Mucosa of stomach (tissue), 1 donor: ENCODE measurements around the gene EYA4.

Experiments used
- H3K27me3 ChIP-seq: one replicate; pipeline ENCODE4 v1.7.0; 2013; ENCODE audit warnings: mild to moderate bottlenecking, low read length; ENCODE audit not compliant: control insufficient read depth, insufficient read depth
- H3K36me3 ChIP-seq: one replicate; pipeline ENCODE4 v1.7.0; 2013; ENCODE audit warnings: low read length; ENCODE audit not compliant: control insufficient read depth, insufficient read depth
- H3K4me1 ChIP-seq: one replicate; pipeline ENCODE4 v1.7.0; 2013; ENCODE audit warnings: mild to moderate bottlenecking, low read length; ENCODE audit not compliant: control insufficient read depth, insufficient read depth
- H3K4me3 ChIP-seq: one replicate; pipeline ENCODE4 v1.7.0; 2013; ENCODE audit warnings: low read length
- H3K9ac ChIP-seq: one replicate; pipeline ENCODE4 v1.7.0; 2013; ENCODE audit warnings: mild to moderate bottlenecking, low read length, moderate library complexity
- H3K9me3 ChIP-seq: one replicate; pipeline ENCODE4 v1.7.0; 2013; ENCODE audit warnings: mild to moderate bottlenecking, low read length, moderate library complexity; ENCODE audit not compliant: control insufficient read depth
- donor health status: Pancreatic carcinoma.

The EYA4 gene

GRCh38 chr6:133360194-133360593 lies 119.0 kb downstream of the EYA4 start:
- Histone ChIP-seq H3K9ac (no peak overlapping the region), H3K36me3 (no peaks in the 10 kb centered on the region), H3K4me1 (no peaks in the 10 kb centered on the region), H3K9me3 (no peaks in the 10 kb centered on the region), H3K4me3 (no peak overlapping the region), H3K27me3 (no peaks in the 10 kb centered on the region)

- no peaks in the 10 kb centered on the region for H3K4me1 ChIP-seq
- H3K4me3 ChIP-seq: no peak overlapping the region
- H3K9me3 ChIP-seq: no peaks in the 10 kb centered on the region
- H3K36me3 ChIP-seq: no peaks in the 10 kb centered on the region
- no peaks in the 10 kb centered on the region for H3K27me3 ChIP-seq
- H3K9ac ChIP-seq: no peak overlapping the region
Measured at GRCh38 chr6:133362813-133363212, 121.7 kb downstream of the EYA4 start.

- Histone ChIP-seq H3K4me1 (no peaks in the 10 kb centered on the region), H3K9me3 (no peaks in the 10 kb centered on the region), H3K4me3 (no peak overlapping the region), H3K27me3 (no peaks in the 10 kb centered on the region), H3K36me3 (no peaks in the 10 kb centered on the region), H3K9ac (no peak overlapping the region)
Measured at GRCh38 chr6:133368664-133369063, 127.5 kb downstream of the EYA4 start.

GRCh38 chr6:133369773-133370272 lies 128.7 kb downstream of the EYA4 start:
- H3K4me3 ChIP-seq: no peak overlapping the region

GRCh38 chr6:133376743-133377142 lies 135.6 kb downstream of the EYA4 start:
- H3K4me1 ChIP-seq: no peaks in the 10 kb centered on the region
- H3K9me3 ChIP-seq: no peaks in the 10 kb centered on the region
- no peaks in the 10 kb centered on the region for H3K27me3 ChIP-seq
- H3K36me3 ChIP-seq: no peaks in the 10 kb centered on the region
- H3K4me3 ChIP-seq: no peak overlapping the region
- no peak overlapping the region for H3K9ac ChIP-seq

More at GRCh38 chr6:133369773-133370272, 128.7 kb downstream of the EYA4 start:
- no peaks in the 10 kb centered on the region for H3K4me1 ChIP-seq
- no peaks in the 10 kb centered on the region for H3K9me3 ChIP-seq
- no peak overlapping the region for H3K9ac ChIP-seq
- no peaks in the 10 kb centered on the region for H3K27me3 ChIP-seq
- H3K36me3 ChIP-seq: no peaks in the 10 kb centered on the region

GRCh38 chr6:133377219-133377618 lies 136.1 kb downstream of the EYA4 start:
- Histone ChIP-seq H3K4me1 (no peaks in the 10 kb centered on the region), H3K36me3 (no peaks in the 10 kb centered on the region), H3K27me3 (no peaks in the 10 kb centered on the region), H3K4me3 (no peak overlapping the region), H3K9ac (no peak overlapping the region), H3K9me3 (no peaks in the 10 kb centered on the region)

- no peaks in the 10 kb centered on the region for H3K9me3 ChIP-seq
- no peaks in the 10 kb centered on the region for H3K36me3 ChIP-seq
- no peaks in the 10 kb centered on the region for H3K4me1 ChIP-seq
- no peak overlapping the region for H3K4me3 ChIP-seq
- H3K27me3 ChIP-seq: no peaks in the 10 kb centered on the region
- no peak overlapping the region for H3K9ac ChIP-seq
Measured at GRCh38 chr6:133380047-133380446, 138.9 kb downstream of the EYA4 start.

- no peaks in the 10 kb centered on the region for H3K9me3 ChIP-seq
- no peak overlapping the region for H3K9ac ChIP-seq
- no peaks in the 10 kb centered on the region for H3K36me3 ChIP-seq
- no peak overlapping the region for H3K4me3 ChIP-seq
- H3K4me1 ChIP-seq: no peaks in the 10 kb centered on the region
- H3K27me3 ChIP-seq: no peaks in the 10 kb centered on the region
Measured at GRCh38 chr6:133380723-133381122, 139.6 kb downstream of the EYA4 start.

- no peaks in the 10 kb centered on the region for H3K4me1 ChIP-seq
- H3K9me3 ChIP-seq: no peaks in the 10 kb centered on the region
- no peak overlapping the region for H3K4me3 ChIP-seq
- no peaks in the 10 kb centered on the region for H3K36me3 ChIP-seq
- no peak overlapping the region for H3K9ac ChIP-seq
- no peaks in the 10 kb centered on the region for H3K27me3 ChIP-seq
Measured at GRCh38 chr6:133388731-133389130, 147.6 kb downstream of the EYA4 start.

- H3K9me3 ChIP-seq: no peaks in the 10 kb centered on the region
- H3K27me3 ChIP-seq: no peaks in the 10 kb centered on the region
- no peaks in the 10 kb centered on the region for H3K4me1 ChIP-seq
- no peak overlapping the region for H3K4me3 ChIP-seq
- no peak overlapping the region for H3K9ac ChIP-seq
- no peaks in the 10 kb centered on the region for H3K36me3 ChIP-seq
Measured at GRCh38 chr6:133390168-133390567, 149.0 kb downstream of the EYA4 start.

- Histone ChIP-seq H3K4me1 (no peaks in the 10 kb centered on the region), H3K36me3 (no peaks in the 10 kb centered on the region), H3K9ac (no peak overlapping the region), H3K4me3 (no peak overlapping the region), H3K27me3 (no peaks in the 10 kb centered on the region), H3K9me3 (no peaks in the 10 kb centered on the region)
Measured at GRCh38 chr6:133392015-133392414, 150.9 kb downstream of the EYA4 start.

GRCh38 chr6:133392641-133393040 lies 151.5 kb downstream of the EYA4 start:
- no peaks in the 10 kb centered on the region for H3K9me3 ChIP-seq
- no peaks in the 10 kb centered on the region for H3K4me1 ChIP-seq
- H3K4me3 ChIP-seq: no peak overlapping the region
- no peaks in the 10 kb centered on the region for H3K36me3 ChIP-seq
- H3K9ac ChIP-seq: no peak overlapping the region
- no peaks in the 10 kb centered on the region for H3K27me3 ChIP-seq

GRCh38 chr6:133393891-133394290 lies 152.7 kb downstream of the EYA4 start:
- H3K36me3 ChIP-seq: no peaks in the 10 kb centered on the region
- H3K4me3 ChIP-seq: no peak overlapping the region
- no peaks in the 10 kb centered on the region for H3K4me1 ChIP-seq
- no peaks in the 10 kb centered on the region for H3K9me3 ChIP-seq
- no peaks in the 10 kb centered on the region for H3K27me3 ChIP-seq
- H3K9ac ChIP-seq: no peak overlapping the region
